H9 (cell line): ENCODE measurements around the gene CHST13. TPM values are rescaled to one million over a fixed set of nuclear protein-coding genes. Genes with fewer than 3 reads are reported as not detected.

Experiments used
- DNase-seq: peaks from one replicate; pipeline ENCODE4 v3.0.0-alpha.2; 2017
- H2AFZ ChIP-seq: one replicate; pipeline ENCODE4 v1.6.1; 2013; ENCODE audit warnings: mild to moderate bottlenecking, low read length, control low read depth, moderate library complexity
- H2AK5ac ChIP-seq: 2 replicates; pipeline ENCODE4 v1.6.1; 2013; ENCODE audit warnings: low read length, control low read depth, mixed read lengths; ENCODE audit not compliant: insufficient read length
- H2BK120ac ChIP-seq: one replicate; pipeline ENCODE4 v1.6.1; 2013; ENCODE audit warnings: low read depth, mild to moderate bottlenecking, low read length, control low read depth, inconsistent platforms; ENCODE audit not compliant: poor library complexity, severe bottlenecking
- H2BK12ac ChIP-seq: 2 replicates; pipeline ENCODE4 v1.6.1; 2013; ENCODE audit warnings: low read length, control low read depth, mixed read lengths, low read depth; ENCODE audit not compliant: insufficient read length
- H2BK15ac ChIP-seq: 2 replicates; pipeline ENCODE4 v1.6.1; 2013; ENCODE audit warnings: low read depth, low read length, control low read depth
- H2BK20ac ChIP-seq: one replicate; pipeline ENCODE4 v1.6.1; 2013; ENCODE audit warnings: low read depth, mild to moderate bottlenecking, low read length, control low read depth, inconsistent platforms; ENCODE audit not compliant: poor library complexity, severe bottlenecking
- H2BK5ac ChIP-seq: 2 replicates; pipeline ENCODE4 v1.6.1; 2013; ENCODE audit warnings: low read length, control low read depth, mixed read lengths; ENCODE audit not compliant: insufficient read length
- H3K14ac ChIP-seq: 2 replicates; pipeline ENCODE4 v1.6.1; 2013; ENCODE audit warnings: low read length, control low read depth; ENCODE audit not compliant: insufficient read depth
- H3K18ac ChIP-seq: 2 replicates; pipeline ENCODE4 v1.6.1; 2013; ENCODE audit warnings: low read depth, mild to moderate bottlenecking, mixed read lengths, low read length, control low read depth; ENCODE audit not compliant: insufficient read length
- H3K23ac ChIP-seq: 2 replicates; pipeline ENCODE4 v1.6.1; 2013; ENCODE audit warnings: low read length, control low read depth, mixed read lengths, low read depth; ENCODE audit not compliant: insufficient read length
- H3K23me2 ChIP-seq: 2 replicates; pipeline ENCODE4 v1.6.1; 2013; ENCODE audit warnings: low read depth, mild to moderate bottlenecking, mixed read lengths, low read length, control low read depth; ENCODE audit not compliant: insufficient read length, poor library complexity, severe bottlenecking
- H3K27ac ChIP-seq: 2 replicates; pipeline ENCODE4 v1.5.1; 2013; ENCODE audit warnings: low read length, control low read depth, mixed read lengths, low read depth; ENCODE audit not compliant: insufficient read length
- H3K27me3 ChIP-seq: 2 replicates; pipeline ENCODE4 v1.6.1; 2013; ENCODE audit warnings: low read length, control low read depth, inconsistent platforms; ENCODE audit not compliant: insufficient read depth
- H3K4ac ChIP-seq: 2 replicates; pipeline ENCODE4 v1.6.1; 2013; ENCODE audit warnings: low read depth, mild to moderate bottlenecking, control low read depth, inconsistent platforms, low read length, moderate library complexity
- H3K4me1 ChIP-seq: 2 replicates; pipeline ENCODE4 v1.6.1; 2013; ENCODE audit warnings: low read length, control low read depth, inconsistent platforms; ENCODE audit not compliant: insufficient read depth
- H3K4me2 ChIP-seq: 2 replicates; pipeline ENCODE4 v1.6.1; 2013; ENCODE audit warnings: low read length, control low read depth, mixed read lengths; ENCODE audit not compliant: insufficient read length, insufficient read depth
- H3K56ac ChIP-seq: 2 replicates; pipeline ENCODE4 v1.6.1; 2013; ENCODE audit warnings: low read depth, mild to moderate bottlenecking, mixed read lengths, low read length, control low read depth; ENCODE audit not compliant: insufficient read length
- H3K79me1 ChIP-seq: 2 replicates; pipeline ENCODE4 v1.6.1; 2013; ENCODE audit warnings: low read depth, mild to moderate bottlenecking, moderate library complexity, low read length, control low read depth, inconsistent platforms; ENCODE audit not compliant: insufficient read depth, poor library complexity, severe bottlenecking
- H3K79me2 ChIP-seq: 2 replicates; pipeline ENCODE4 v1.6.1; 2013; ENCODE audit warnings: low read length, control low read depth, inconsistent platforms; ENCODE audit not compliant: insufficient read depth
- H3K9ac ChIP-seq: 2 replicates; pipeline ENCODE4 v1.6.1; 2013; ENCODE audit warnings: low read length, control low read depth, mixed read lengths; ENCODE audit not compliant: insufficient read length; ENCODE audit errors: extremely low read depth
- H3K9me3 ChIP-seq: one replicate; pipeline ENCODE4 v1.6.1; 2013; ENCODE audit warnings: low read depth, low read length, inconsistent platforms; ENCODE audit not compliant: control insufficient read depth
- H3T11ph ChIP-seq: one replicate; pipeline ENCODE4 v1.6.1; 2013; ENCODE audit warnings: mild to moderate bottlenecking, low read length, control low read depth, inconsistent platforms
- H4K20me1 ChIP-seq: one replicate; pipeline ENCODE4 v1.6.1; 2013; ENCODE audit not compliant: control insufficient read depth, insufficient read length, insufficient read depth
- H4K5ac ChIP-seq: 2 replicates; pipeline ENCODE4 v1.6.1; 2013; ENCODE audit warnings: low read depth, mild to moderate bottlenecking, mixed read lengths, low read length, control low read depth; ENCODE audit not compliant: insufficient read length
- H4K8ac ChIP-seq: replicated peaks from 2 replicates; pipeline ENCODE4 v1.6.1; 2013; ENCODE audit warnings: low read length, control low read depth, mixed read lengths, low read depth; ENCODE audit not compliant: insufficient read length
- H4K91ac ChIP-seq: 2 replicates; pipeline ENCODE4 v1.6.1; 2013; ENCODE audit warnings: low read depth, mild to moderate bottlenecking, moderate library complexity, mixed read lengths, low read length, control low read depth; ENCODE audit not compliant: insufficient read length
- H3K27ac Mint-ChIP-seq, 3 experiments: 2 replicates in 2 of 3; 3 replicates in 1 of 3; pipeline ENCODE4 v1.8.0; 2020 to 2021; ENCODE audit warnings: mixed read lengths in 3 of 3, mild to moderate bottlenecking in 1 of 3, moderate library complexity in 1 of 3
- H3K27me3 Mint-ChIP-seq: 2 replicates; pipeline ENCODE4 v1.8.0; 2021; ENCODE audit warnings: low read depth, mild to moderate bottlenecking, moderate library complexity, mixed read lengths
- H3K36me3 Mint-ChIP-seq, 3 experiments: 2 replicates in 2 of 3; 3 replicates in 1 of 3; pipeline ENCODE4 v1.8.0; 2020 to 2021; ENCODE audit warnings: low read depth in 3 of 3, mixed read lengths in 3 of 3; ENCODE audit not compliant: insufficient read depth in 1 of 3
- H3K4me1 Mint-ChIP-seq, 2 experiments: 2 replicates each; pipeline ENCODE4 v1.8.0; 2020; ENCODE audit warnings: mixed read lengths in 2 of 2
- H3K4me3 Mint-ChIP-seq, 2 experiments: 2 replicates in 1 of 2; 3 replicates in 1 of 2; pipeline ENCODE4 v1.8.0; 2020 to 2021; ENCODE audit warnings: mild to moderate bottlenecking in 2 of 2, mixed read lengths in 2 of 2, moderate library complexity in 1 of 2
- H3K9me3 Mint-ChIP-seq, 2 experiments: 2 replicates in 1 of 2; 3 replicates in 1 of 2; pipeline ENCODE4 v1.8.0; 2020; ENCODE audit warnings: mild to moderate bottlenecking in 2 of 2, mixed read lengths in 2 of 2, moderate library complexity in 1 of 2
- WGBS: extraction: QIAGEN DNeasy Blood & Tissue Kit; methylation state at CpG from one replicate; pipeline ENCODE4 v1.1.7; 2013; ENCODE audit warnings: missing lambda C conversion rate, low lambda C conversion rate, mixed read lengths; ENCODE audit not compliant: insufficient read length; ENCODE audit errors: extremely low coverage; 5-methylcytosine and 5-hydroxymethylcytosine counted together
- total RNA-seq: library from RNA; stranded (reverse); gene quantifications from 2 replicates; pipeline ENCODE4 v1.2.1, GENCODE V29; 2021
- TF ChIP-seq, protein P1 (sequence below): fragments of 200-600 bp; sonication (generic); conservative IDR thresholded peaks from 3 replicates; pipeline ENCODE4 v1.8.0; 2021; ENCODE audit warnings: antibody characterized with exemption, mild to moderate bottlenecking

Gene CHST13
- total RNA-seq, 1 experiment from 2014 or later, result 0.85 TPM

DNA sequence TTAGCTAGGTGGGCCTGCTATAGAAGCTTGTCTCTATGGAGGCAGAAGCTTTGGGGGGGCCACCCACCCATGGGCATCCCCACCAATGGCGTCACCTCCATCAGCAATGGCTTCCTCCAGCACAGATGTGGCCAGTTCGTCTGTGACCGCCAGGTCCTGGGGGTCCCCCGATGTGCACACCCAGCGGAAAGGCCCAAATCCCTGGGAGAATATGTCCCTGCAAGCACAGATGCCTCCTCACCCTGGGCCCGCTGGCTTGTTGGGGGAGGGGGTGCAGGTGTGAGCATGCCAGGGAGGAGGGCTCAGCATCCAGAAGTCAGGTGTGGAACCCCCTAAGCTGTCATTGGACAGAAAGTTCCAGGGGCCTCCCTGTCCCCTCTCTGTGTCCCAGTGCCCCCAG is 26.0 kb upstream of the CHST13 start:
- Histone ChIP-seq H3K4me2 (no peak overlapping the region), H2BK15ac (no peak overlapping the region), H3K4ac (no peak overlapping the region), H2BK120ac (no peak overlapping the region), H3K79me1 (no peaks in the 10 kb centered on the region), H4K20me1 (no peaks in the 10 kb centered on the region), H3K79me2 (no peaks in the 10 kb centered on the region), H2BK12ac (no peak overlapping the region), H4K5ac (no peak overlapping the region), H2AK5ac (no peak overlapping the region), H2BK5ac (no peak overlapping the region), H3K18ac (no peak overlapping the region), H4K8ac (no peak overlapping the region), H3K23me2 (no peaks in the 10 kb centered on the region), H3K27me3 (no peaks in the 10 kb centered on the region), H3K23ac (no peak overlapping the region), H3K27ac (no peak overlapping the region), H2BK20ac (no peak overlapping the region), H3K56ac (no peak overlapping the region), H3T11ph (no peak overlapping the region), H3K9ac (no peak overlapping the region), H4K91ac (no peak overlapping the region), H3K4me1 (peaks cover 3% of the 10 kb centered on the region; the same call in 1 of the 2 replicates), H3K9me3 (no peaks in the 10 kb centered on the region), H2AFZ (no peak overlapping the region), H3K14ac (no peak overlapping the region)
- Mint-ChIP-seq H3K27ac (no peak overlapping the region), H3K27me3 (no peaks in the 10 kb centered on the region), H3K36me3 (no peaks in the 10 kb centered on the region; a peak in 1 of 7 replicates), H3K4me1 (peaks cover 10 to 17% of the 10 kb centered on the region in 2 experiments), H3K9me3 (no peaks in the 10 kb centered on the region), H3K4me3 (no peak overlapping the region)
- TF ChIP-seq, protein P1, sequence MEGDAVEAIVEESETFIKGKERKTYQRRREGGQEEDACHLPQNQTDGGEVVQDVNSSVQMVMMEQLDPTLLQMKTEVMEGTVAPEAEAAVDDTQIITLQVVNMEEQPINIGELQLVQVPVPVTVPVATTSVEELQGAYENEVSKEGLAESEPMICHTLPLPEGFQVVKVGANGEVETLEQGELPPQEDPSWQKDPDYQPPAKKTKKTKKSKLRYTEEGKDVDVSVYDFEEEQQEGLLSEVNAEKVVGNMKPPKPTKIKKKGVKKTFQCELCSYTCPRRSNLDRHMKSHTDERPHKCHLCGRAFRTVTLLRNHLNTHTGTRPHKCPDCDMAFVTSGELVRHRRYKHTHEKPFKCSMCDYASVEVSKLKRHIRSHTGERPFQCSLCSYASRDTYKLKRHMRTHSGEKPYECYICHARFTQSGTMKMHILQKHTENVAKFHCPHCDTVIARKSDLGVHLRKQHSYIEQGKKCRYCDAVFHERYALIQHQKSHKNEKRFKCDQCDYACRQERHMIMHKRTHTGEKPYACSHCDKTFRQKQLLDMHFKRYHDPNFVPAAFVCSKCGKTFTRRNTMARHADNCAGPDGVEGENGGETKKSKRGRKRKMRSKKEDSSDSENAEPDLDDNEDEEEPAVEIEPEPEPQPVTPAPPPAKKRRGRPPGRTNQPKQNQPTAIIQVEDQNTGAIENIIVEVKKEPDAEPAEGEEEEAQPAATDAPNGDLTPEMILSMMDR, result no peak
- DNase-seq, result no peak
- no CpG with 5 or more reads among the region's 6 CpGs for WGBS
